PFSK-1 (cell line): ENCODE measurements around the gene ELOVL1.

Source experiments
- FOXP2 ChIP-seq: optimal IDR thresholded peaks from 2 replicates; pipeline ENCODE3; 2011; ENCODE audit warnings: borderline replicate concordance, control low read depth, inconsistent platforms; ENCODE audit not compliant: insufficient read depth; ENCODE audit errors: extremely low read length, extremely low read depth
- POLR2AphosphoS5 ChIP-seq: IDR thresholded peaks from 2 replicates; pipeline ENCODE4 v1.6.1; 2012; ENCODE audit warnings: low read depth, mild to moderate bottlenecking, control low read depth, low read length, moderate library complexity
- SIN3A ChIP-seq: IDR thresholded peaks from 2 replicates; pipeline ENCODE4 v1.6.1; 2012; ENCODE audit warnings: mild to moderate bottlenecking, low read length, moderate library complexity, borderline replicate concordance; ENCODE audit not compliant: insufficient read depth
- TAF1 ChIP-seq: IDR thresholded peaks from 2 replicates; pipeline ENCODE4 v1.6.1; 2012; ENCODE audit warnings: low read length, control low read depth, borderline replicate concordance; ENCODE audit not compliant: insufficient read depth
- TF ChIP-seq, protein P1 (sequence below), 2 experiments: IDR thresholded peaks; 2 replicates each; pipeline versions ENCODE4 v1.6.1 to v1.8.0; 2011 to 2012; ENCODE audit warnings: low read depth in 2 of 2, low read length in 2 of 2, control low read depth in 1 of 2, inconsistent platforms in 1 of 2, mild to moderate bottlenecking in 1 of 2, moderate library complexity in 1 of 2; ENCODE audit not compliant: insufficient read depth in 1 of 2

ELOVL1 gene

DNA sequence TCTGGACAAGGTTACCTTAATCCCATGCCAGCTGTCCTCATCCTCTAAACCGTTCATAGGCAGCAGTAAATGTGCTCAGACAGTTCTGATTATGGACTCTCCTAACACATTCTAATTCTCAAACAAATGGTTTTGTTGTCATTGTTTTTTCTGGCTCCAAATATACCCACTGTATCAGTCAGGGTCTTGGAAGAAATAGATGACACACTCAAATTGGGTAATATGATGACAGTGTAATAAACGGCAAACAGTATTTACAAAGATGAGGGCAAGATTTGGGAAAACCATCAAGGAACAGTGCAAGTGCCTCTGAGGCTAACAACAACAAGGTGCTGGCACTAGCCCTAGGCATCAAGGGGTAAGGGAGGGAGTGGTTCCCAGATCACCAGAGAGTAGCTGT is 13.3 kb downstream of the ELOVL1 start:
- no peak for TF ChIP-seq POLR2AphosphoS5
- TF ChIP-seq SIN3A, result no peak
- no peak for TF ChIP-seq FOXP2
- TF ChIP-seq, protein P1, sequence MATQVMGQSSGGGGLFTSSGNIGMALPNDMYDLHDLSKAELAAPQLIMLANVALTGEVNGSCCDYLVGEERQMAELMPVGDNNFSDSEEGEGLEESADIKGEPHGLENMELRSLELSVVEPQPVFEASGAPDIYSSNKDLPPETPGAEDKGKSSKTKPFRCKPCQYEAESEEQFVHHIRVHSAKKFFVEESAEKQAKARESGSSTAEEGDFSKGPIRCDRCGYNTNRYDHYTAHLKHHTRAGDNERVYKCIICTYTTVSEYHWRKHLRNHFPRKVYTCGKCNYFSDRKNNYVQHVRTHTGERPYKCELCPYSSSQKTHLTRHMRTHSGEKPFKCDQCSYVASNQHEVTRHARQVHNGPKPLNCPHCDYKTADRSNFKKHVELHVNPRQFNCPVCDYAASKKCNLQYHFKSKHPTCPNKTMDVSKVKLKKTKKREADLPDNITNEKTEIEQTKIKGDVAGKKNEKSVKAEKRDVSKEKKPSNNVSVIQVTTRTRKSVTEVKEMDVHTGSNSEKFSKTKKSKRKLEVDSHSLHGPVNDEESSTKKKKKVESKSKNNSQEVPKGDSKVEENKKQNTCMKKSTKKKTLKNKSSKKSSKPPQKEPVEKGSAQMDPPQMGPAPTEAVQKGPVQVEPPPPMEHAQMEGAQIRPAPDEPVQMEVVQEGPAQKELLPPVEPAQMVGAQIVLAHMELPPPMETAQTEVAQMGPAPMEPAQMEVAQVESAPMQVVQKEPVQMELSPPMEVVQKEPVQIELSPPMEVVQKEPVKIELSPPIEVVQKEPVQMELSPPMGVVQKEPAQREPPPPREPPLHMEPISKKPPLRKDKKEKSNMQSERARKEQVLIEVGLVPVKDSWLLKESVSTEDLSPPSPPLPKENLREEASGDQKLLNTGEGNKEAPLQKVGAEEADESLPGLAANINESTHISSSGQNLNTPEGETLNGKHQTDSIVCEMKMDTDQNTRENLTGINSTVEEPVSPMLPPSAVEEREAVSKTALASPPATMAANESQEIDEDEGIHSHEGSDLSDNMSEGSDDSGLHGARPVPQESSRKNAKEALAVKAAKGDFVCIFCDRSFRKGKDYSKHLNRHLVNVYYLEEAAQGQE (IDR thresholded peaks at IDR 0.05; ENCODE audit: insufficient read depth in 1 of 2, low read depth in 2 of 2, low read length in 2 of 2), result no peak
- TF ChIP-seq TAF1, result no peak

DNA sequence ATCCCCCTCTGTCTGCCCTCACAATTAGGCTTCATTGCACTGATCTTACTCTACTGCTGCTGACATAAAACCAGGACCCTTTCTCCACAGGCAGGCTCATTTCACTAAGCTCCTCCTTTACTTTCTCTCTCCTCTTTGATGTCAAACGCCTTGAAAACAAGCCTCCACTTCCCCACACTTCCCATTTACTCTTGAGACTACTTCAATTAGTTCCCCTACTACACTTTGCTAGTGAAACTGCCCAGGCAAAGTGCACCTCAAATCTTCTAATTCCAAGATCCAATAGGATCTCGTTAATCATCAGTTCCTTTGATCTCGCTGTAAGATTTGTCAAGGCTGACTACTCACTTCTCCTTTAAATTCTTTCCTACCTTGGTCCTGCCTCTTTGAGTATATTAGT is 14.9 kb downstream of the ELOVL1 start:
- no peak for TF ChIP-seq SIN3A
- no peak for TF ChIP-seq POLR2AphosphoS5
- TF ChIP-seq, protein P1 (IDR thresholded peaks at IDR 0.05; ENCODE audit: insufficient read depth in 1 of 2, low read depth in 2 of 2, low read length in 2 of 2), result no peak
- TF ChIP-seq TAF1, result no peak
- no peak for TF ChIP-seq FOXP2

DNA sequence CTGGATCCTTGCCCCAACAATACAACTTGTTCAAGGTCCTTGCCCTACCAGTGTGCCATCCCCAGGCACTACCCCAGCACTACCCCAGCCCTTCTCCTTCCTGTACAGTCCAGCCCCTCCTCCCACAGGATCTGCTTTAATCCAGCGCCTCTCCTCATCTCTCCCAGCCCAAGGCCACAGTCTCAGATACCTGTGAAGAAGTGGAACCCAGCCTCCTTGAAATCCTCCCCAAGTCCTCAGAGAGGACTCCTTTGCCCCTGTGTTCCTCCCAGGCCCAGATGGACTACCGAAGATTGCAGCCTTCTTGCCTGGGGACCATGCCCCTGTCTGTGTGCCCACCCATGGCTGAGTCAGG is 15.5 kb downstream of the ELOVL1 start:
- TF ChIP-seq, protein P1 (IDR thresholded peaks at IDR 0.05; ENCODE audit: insufficient read depth in 1 of 2, low read depth in 2 of 2, low read length in 2 of 2), result no peak
- no peak for TF ChIP-seq SIN3A
- TF ChIP-seq POLR2AphosphoS5, result no peak
- no peak for TF ChIP-seq TAF1
- no peak for TF ChIP-seq FOXP2

DNA sequence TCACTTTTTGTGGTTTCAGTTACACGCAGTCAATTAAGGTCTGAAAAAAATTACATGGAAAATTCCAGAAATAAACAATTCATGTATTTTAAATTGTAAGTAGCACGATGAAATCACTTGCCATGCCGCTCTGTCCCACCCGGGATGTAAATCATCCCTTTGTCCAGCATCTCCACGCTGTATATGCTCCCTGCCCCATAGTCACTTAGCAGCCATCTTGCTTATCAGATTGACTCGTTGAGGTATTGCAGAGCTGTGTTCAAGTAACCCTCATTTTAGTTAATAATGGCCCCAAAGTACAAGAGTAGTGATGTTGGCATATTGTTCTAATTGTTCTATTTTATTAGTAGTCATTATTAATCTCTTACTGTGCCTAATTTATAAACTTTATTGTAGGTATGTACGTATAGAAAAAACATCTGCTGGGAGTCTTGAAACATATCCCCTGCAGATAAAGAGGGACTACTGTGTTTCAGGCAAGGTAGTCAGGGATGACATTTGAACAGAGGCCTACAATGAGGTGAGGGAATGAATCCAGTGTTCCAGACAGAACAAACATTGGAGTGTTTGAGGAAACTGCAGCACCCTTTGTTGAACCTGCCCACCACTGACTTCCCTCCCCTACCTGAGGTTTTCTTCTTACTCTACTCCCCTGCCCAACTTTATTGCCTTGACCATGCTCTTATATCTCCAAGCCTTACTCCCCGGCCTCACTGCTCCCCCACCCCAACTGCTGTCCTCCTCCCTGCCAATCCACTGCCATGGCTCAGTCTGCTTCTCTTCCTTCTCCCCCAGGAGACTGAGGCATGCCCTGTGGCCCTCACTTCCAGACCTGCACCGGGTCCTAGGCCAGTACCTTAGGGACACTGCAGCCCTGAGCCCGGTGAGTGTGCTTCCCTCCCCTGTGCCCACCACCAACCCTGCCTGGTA is 16.1 kb downstream of the ELOVL1 start:
- no peak for TF ChIP-seq POLR2AphosphoS5
- TF ChIP-seq, protein P1 (IDR thresholded peaks at IDR 0.05; ENCODE audit: insufficient read depth in 1 of 2, low read depth in 2 of 2, low read length in 2 of 2), result no peak
- TF ChIP-seq TAF1, result no peak
- no peak for TF ChIP-seq FOXP2
- no peak for TF ChIP-seq SIN3A

DNA sequence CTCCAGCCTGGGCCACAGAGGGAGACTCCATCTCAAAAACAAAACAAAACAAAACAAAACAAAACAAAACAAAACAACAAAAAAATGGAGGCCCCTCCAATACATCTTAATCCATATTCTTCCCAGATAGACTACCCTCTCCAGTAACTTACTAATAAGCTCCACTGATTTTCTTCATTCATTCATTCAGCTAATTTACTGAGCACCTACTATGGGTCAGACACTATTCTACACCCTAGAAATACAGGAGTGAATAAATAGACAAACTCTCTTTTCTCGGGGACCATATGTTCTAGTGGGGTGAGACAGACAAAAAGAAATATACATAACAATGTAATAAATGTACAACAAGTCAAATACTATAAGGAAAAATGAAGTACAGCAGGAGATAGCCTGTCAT is 16.8 kb downstream of the ELOVL1 start:
- no peak for TF ChIP-seq TAF1
- TF ChIP-seq, protein P1 (IDR thresholded peaks at IDR 0.05; ENCODE audit: insufficient read depth in 1 of 2, low read depth in 2 of 2, low read length in 2 of 2), result no peak
- no peak for TF ChIP-seq SIN3A
- no peak for TF ChIP-seq POLR2AphosphoS5
- TF ChIP-seq FOXP2, result no peak
